GM13976 (cell line): ENCODE data around the gene OAS1.

Source experiments
- DNase-seq: peaks from one replicate; pipeline ENCODE4 v3.0.0; 2012; ENCODE audit warnings: low spot score
- in situ Hi-C: fragments of 300-500 bp; cut with MboI; formaldehyde crosslinking; loops from one replicate; pipeline ENCODE4 v1.12.0; 2022; ENCODE audit warnings: low sequenced_read_pairs, mixed read lengths, inconsistent platforms; ENCODE audit not compliant: unreplicated experiment
- TF ChIP-seq, protein P1 (sequence below): IDR thresholded peaks from 2 replicates; pipeline ENCODE4 v1.5.1; 2012; ENCODE audit warnings: borderline replicate concordance, mild to moderate bottlenecking; ENCODE audit not compliant: insufficient read depth; ENCODE audit errors: extremely low read depth, missing control alignments, control extremely low read depth

OAS1 gene

DNA sequence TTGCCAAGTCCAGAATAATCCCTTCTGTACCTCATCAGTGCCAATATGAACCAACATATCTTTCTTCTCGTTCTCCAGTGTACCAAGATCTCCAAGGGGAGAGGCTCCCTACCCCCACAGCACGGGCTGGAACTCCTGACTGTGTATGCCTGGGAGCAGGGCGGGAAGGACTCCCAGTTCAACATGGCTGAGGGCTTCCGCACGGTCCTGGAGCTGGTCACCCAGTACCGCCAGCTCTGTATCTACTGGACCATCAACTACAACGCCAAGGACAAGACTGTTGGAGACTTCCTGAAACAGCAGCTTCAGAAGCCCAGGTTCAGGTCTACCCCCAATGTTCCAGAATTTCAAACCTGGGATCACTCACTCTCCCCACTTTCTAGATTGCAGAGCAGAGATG lies 61.1 kb downstream of the OAS1 start:
- TF ChIP-seq, protein P1, sequence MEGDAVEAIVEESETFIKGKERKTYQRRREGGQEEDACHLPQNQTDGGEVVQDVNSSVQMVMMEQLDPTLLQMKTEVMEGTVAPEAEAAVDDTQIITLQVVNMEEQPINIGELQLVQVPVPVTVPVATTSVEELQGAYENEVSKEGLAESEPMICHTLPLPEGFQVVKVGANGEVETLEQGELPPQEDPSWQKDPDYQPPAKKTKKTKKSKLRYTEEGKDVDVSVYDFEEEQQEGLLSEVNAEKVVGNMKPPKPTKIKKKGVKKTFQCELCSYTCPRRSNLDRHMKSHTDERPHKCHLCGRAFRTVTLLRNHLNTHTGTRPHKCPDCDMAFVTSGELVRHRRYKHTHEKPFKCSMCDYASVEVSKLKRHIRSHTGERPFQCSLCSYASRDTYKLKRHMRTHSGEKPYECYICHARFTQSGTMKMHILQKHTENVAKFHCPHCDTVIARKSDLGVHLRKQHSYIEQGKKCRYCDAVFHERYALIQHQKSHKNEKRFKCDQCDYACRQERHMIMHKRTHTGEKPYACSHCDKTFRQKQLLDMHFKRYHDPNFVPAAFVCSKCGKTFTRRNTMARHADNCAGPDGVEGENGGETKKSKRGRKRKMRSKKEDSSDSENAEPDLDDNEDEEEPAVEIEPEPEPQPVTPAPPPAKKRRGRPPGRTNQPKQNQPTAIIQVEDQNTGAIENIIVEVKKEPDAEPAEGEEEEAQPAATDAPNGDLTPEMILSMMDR: no peak

More for the DNA sequence above, 61.1 kb downstream of the OAS1 start:
- DNase-seq: peak; percentile 5
- in situ Hi-C loops: no loop called here
